GM23248 (cell line): ENCODE measurements around the gene HSPBAP1. TPM values are rescaled to one million over a fixed set of nuclear protein-coding genes. Genes with fewer than 3 reads are reported as not detected.

Experiments
- DNase-seq: peaks from one replicate; pipeline ENCODE4 v3.0.0-alpha.2; 2015
- H2AFZ ChIP-seq: fragments of 200-600 bp; sonication (generic); 2 replicates; pipeline ENCODE4 v1.6.1; 2016; ENCODE audit warnings: antibody characterized with exemption
- H3F3A ChIP-seq: fragments of 200-600 bp; sonication (generic); 2 replicates; pipeline ENCODE4 v1.6.1; 2016; ENCODE audit warnings: mild to moderate bottlenecking, antibody characterized with exemption, mixed run types; ENCODE audit not compliant: insufficient read depth
- H3K27ac ChIP-seq: fragments of 200-600 bp; sonication (generic); 2 replicates; pipeline ENCODE4 v1.5.1; 2016; ENCODE audit warnings: mild to moderate bottlenecking
- H3K27me3 ChIP-seq: fragments of 200-600 bp; sonication (generic); replicated peaks from 2 replicates; pipeline ENCODE4 v1.6.1; 2016; ENCODE audit warnings: mild to moderate bottlenecking; ENCODE audit not compliant: insufficient read depth
- H3K36me3 ChIP-seq: fragments of 200-600 bp; sonication (generic); 2 replicates; pipeline ENCODE4 v1.6.1; 2016; ENCODE audit warnings: low read depth, mild to moderate bottlenecking
- H3K4me1 ChIP-seq: fragments of 200-600 bp; sonication (generic); 2 replicates; pipeline ENCODE4 v1.6.1; 2016; ENCODE audit warnings: mild to moderate bottlenecking; ENCODE audit not compliant: insufficient read depth
- H3K4me2 ChIP-seq: fragments of 200-600 bp; sonication (generic); one replicate; pipeline ENCODE4 v1.6.1; 2016; ENCODE audit warnings: mild to moderate bottlenecking; ENCODE audit not compliant: unreplicated experiment
- H3K4me3 ChIP-seq: fragments of 200-600 bp; sonication (generic); 2 replicates; pipeline ENCODE4 v1.5.1; 2016; ENCODE audit warnings: mild to moderate bottlenecking
- H3K79me2 ChIP-seq: fragments of 200-600 bp; sonication (generic); 2 replicates; pipeline ENCODE4 v1.6.1; 2016; ENCODE audit warnings: mild to moderate bottlenecking; ENCODE audit not compliant: insufficient read depth
- H3K9ac ChIP-seq: fragments of 200-600 bp; sonication (generic); 2 replicates; pipeline ENCODE4 v1.6.1; 2016; ENCODE audit warnings: mild to moderate bottlenecking
- H3K9me2 ChIP-seq: fragments of 200-600 bp; sonication (generic); 2 replicates; pipeline ENCODE4 v1.6.1; 2016; ENCODE audit warnings: mixed run types, mild to moderate bottlenecking, moderate library complexity; ENCODE audit not compliant: insufficient read depth
- H3K9me3 ChIP-seq: fragments of 200-600 bp; sonication (generic); one replicate; pipeline ENCODE4 v1.6.1; 2017; ENCODE audit warnings: low read depth
- H4K20me1 ChIP-seq: fragments of 200-600 bp; sonication (generic); 2 replicates; pipeline ENCODE4 v1.6.0; 2016; ENCODE audit not compliant: insufficient read depth
- EZH2 ChIP-seq: fragments of 200-600 bp; sonication (generic); IDR thresholded peaks from 2 replicates; pipeline ENCODE4 v1.6.1; 2018; ENCODE audit warnings: antibody characterized with exemption, mild to moderate bottlenecking; ENCODE audit not compliant: insufficient read depth, poor library complexity, severe bottlenecking
- EZH2phosphoT487 ChIP-seq: fragments of 200-600 bp; sonication (generic); IDR thresholded peaks from 2 replicates; pipeline ENCODE4 v1.6.1; 2018; ENCODE audit warnings: antibody characterized with exemption, moderate library complexity, mild to moderate bottlenecking, low read depth; ENCODE audit not compliant: insufficient read depth
- WGBS, 2 experiments: methylation state at CpG; one replicate each; pipeline ENCODE4 v1.1.6; 2015 to 2017; ENCODE audit warnings: low lambda C conversion rate in 2 of 2, low coverage in 1 of 2; ENCODE audit errors: missing lambda C conversion rate in 2 of 2; 5-methylcytosine and 5-hydroxymethylcytosine counted together
- in situ Hi-C: fragments of 300-500 bp; cut with MboI; formaldehyde crosslinking; loops from 2 replicates; pipeline ENCODE4 v1.15.0; 2020
- polyA plus RNA-seq: library from polyadenylated mRNA; unstranded; fragments of >200 nt; fragmentation: Nextera tagmentation; extraction: Ambion mirVana; gene quantifications from 2 replicates; pipeline ENCODE4 v1.2.1, GENCODE V29; 2016
- total RNA-seq: library from RNA; depleted of rRNA; stranded (reverse); fragments of >200 nt; shearing (Covaris generic); gene quantifications from 2 replicates; pipeline ENCODE4 v1.2.3, GENCODE V29; 2014; rRNA removed

Gene HSPBAP1
- total and polyA plus RNA-seq, 2 experiments from 2014 or later, result 4.0 to 4.3 TPM

GRCh38 chr3:122694966-122695365 lies 98.7 kb downstream of the HSPBAP1 start:
- H3K27me3 ChIP-seq, result no peaks in the 10 kb centered on the region
- H2AFZ ChIP-seq, result no peak overlapping the region
- DNase-seq, result no peak
- no peak overlapping the region for H3K9ac ChIP-seq
- H3K36me3 ChIP-seq, result 0 out of 2 replicates have a peak, but pooled peaks cover 3% of the 10 kb centered on the region
- 91 to 93% methylated on average over 7 of the region's 7 CpGs for WGBS, 2 experiments
- TF ChIP-seq EZH2phosphoT487 (no peak), EZH2 (no peak)
- in situ Hi-C loops, result loop anchor here (25.0 kb wide), 1 partner anchor 233 kb away; no protein-coding TSS in a partner anchor
- no peak overlapping the region for H3K4me3 ChIP-seq
- no peaks in the 10 kb centered on the region for H4K20me1 ChIP-seq
- H3K4me2 ChIP-seq, result no peak overlapping the region
- no peak overlapping the region for H3K27ac ChIP-seq
- H3K4me1 ChIP-seq, result 0 out of 2 replicates have a peak, but pooled peaks cover 4% of the 10 kb centered on the region
- H3F3A ChIP-seq, result no peaks in the 10 kb centered on the region
- no peaks in the 10 kb centered on the region for H3K9me3 ChIP-seq
- no peaks in the 10 kb centered on the region for H3K79me2 ChIP-seq
- no peaks in the 10 kb centered on the region for H3K9me2 ChIP-seq

DNA sequence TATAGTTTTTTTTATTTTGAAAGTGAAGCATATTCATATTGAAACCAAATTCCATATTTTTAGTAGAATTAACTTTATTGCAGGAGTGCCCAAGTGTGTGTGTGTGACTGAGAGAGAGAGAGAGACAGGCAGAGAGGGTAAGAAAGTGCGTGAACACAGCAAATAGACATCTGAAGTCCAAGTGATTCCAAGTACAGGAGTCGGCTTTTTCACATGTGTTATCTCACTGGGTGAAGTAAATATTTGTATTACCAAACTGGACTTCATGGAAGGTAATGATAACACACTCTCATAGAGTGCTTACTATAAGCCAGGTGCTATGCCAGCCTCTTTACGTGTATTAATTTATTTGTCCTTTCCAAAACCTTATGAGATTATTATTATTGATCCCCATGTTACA lies 101.0 kb downstream of the HSPBAP1 start:
- no peaks in the 10 kb centered on the region for H3F3A ChIP-seq
- H3K27me3 ChIP-seq, result no peaks in the 10 kb centered on the region
- no peaks in the 10 kb centered on the region for H3K79me2 ChIP-seq
- DNase-seq, result no peak
- no peaks in the 10 kb centered on the region for H3K9me2 ChIP-seq
- in situ Hi-C loops, result loop anchor here (25.0 kb wide), 1 partner anchor 230 kb away; no protein-coding TSS in a partner anchor
- WGBS, 2 experiments, result 80 to 86% methylated on average over 3 of the region's 3 CpGs
- no peaks in the 10 kb centered on the region for H4K20me1 ChIP-seq
- TF ChIP-seq EZH2 (no peak), EZH2phosphoT487 (no peak)
- H3K27ac ChIP-seq, result no peak overlapping the region
- 0 out of 2 replicates have a peak, but pooled peaks cover 3% of the 10 kb centered on the region for H3K36me3 ChIP-seq
- no peak overlapping the region for H2AFZ ChIP-seq
- no peaks in the 10 kb centered on the region for H3K9me3 ChIP-seq
- H3K4me1 ChIP-seq, result 0 out of 2 replicates have a peak, but pooled peaks cover 4% of the 10 kb centered on the region
- H3K9ac ChIP-seq, result no peak overlapping the region
- H3K4me3 ChIP-seq, result no peak overlapping the region
- no peak overlapping the region for H3K4me2 ChIP-seq

- in situ Hi-C loops, result loop anchor here (25.0 kb wide), 1 partner anchor 229 kb away; no protein-coding TSS in a partner anchor
- no peak overlapping the region for H2AFZ ChIP-seq
- TF ChIP-seq EZH2 (no peak), EZH2phosphoT487 (no peak)
- no peak overlapping the region for H3K27ac ChIP-seq
- no peaks in the 10 kb centered on the region for H3K9me2 ChIP-seq
- DNase-seq, result peak; percentile 65
- no peaks in the 10 kb centered on the region for H3K27me3 ChIP-seq
- H3F3A ChIP-seq, result no peaks in the 10 kb centered on the region
- no peak overlapping the region for H3K4me3 ChIP-seq
- H3K4me2 ChIP-seq, result no peak overlapping the region
- 76 to 77% methylated on average over 4 of the region's 4 CpGs for WGBS, 2 experiments
- 0 out of 2 replicates have a peak, but pooled peaks cover 4% of the 10 kb centered on the region for H3K4me1 ChIP-seq
- no peaks in the 10 kb centered on the region for H3K79me2 ChIP-seq
- H3K36me3 ChIP-seq, result 0 out of 2 replicates have a peak, but pooled peaks cover 3% of the 10 kb centered on the region
- no peak overlapping the region for H3K9ac ChIP-seq
- no peaks in the 10 kb centered on the region for H4K20me1 ChIP-seq
- no peaks in the 10 kb centered on the region for H3K9me3 ChIP-seq
Observed at GRCh38 chr3:122691195-122691594, 102.4 kb downstream of the HSPBAP1 start.

DNA sequence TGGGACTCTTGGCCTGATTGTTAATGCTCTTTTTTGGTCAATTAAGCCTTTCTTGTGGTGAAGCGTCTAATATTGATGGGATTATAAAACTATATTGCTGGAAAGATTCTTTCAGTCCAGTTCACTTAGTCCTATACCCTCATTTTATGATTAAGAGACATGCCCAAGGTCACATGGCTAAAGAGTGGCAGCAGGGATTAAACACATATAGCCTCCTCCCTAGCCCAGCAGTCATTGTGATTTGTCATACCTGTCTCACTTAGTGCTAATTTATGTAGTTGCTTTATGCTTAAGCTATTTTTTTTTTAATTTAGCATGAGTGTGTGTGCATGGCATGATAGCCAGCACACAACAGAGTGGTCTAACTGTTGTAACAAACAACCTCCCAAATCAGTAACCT lies 103.5 kb downstream of the HSPBAP1 start:
- 91 to 93% methylated on average over 1 of the region's 1 CpG for WGBS, 2 experiments
- Histone ChIP-seq H2AFZ (no peak overlapping the region), H3K79me2 (no peaks in the 10 kb centered on the region), H3K27me3 (no peaks in the 10 kb centered on the region), H3K9me2 (no peaks in the 10 kb centered on the region), H3K4me1 (0 out of 2 replicates have a peak, but pooled peaks cover 4% of the 10 kb centered on the region), H3K9me3 (no peaks in the 10 kb centered on the region), H3F3A (no peaks in the 10 kb centered on the region), H3K4me3 (no peak overlapping the region), H3K27ac (no peak overlapping the region), H3K9ac (no peak overlapping the region), H3K4me2 (no peak overlapping the region), H4K20me1 (no peaks in the 10 kb centered on the region), H3K36me3 (0 out of 2 replicates have a peak, but pooled peaks cover 3% of the 10 kb centered on the region)
- DNase-seq, result no peak
- no peak for TF ChIP-seq EZH2phosphoT487
- no peak for TF ChIP-seq EZH2
- in situ Hi-C loops, result loop anchor here (25.0 kb wide), 1 partner anchor 228 kb away; no protein-coding TSS in a partner anchor

Other genes with a start within 250 kb of the HSPBAP1 start
- gene PARP9, start 229.5 kb downstream of the HSPBAP1 start, total RNA-seq, result 15.2 and 16.4 TPM in 2 replicates
- gene PARP9, start 229.5 kb downstream of the HSPBAP1 start, polyA plus RNA-seq, result 13.7 and 14.2 TPM in 2 replicates
- gene DTX3L, start 229.5 kb downstream of the HSPBAP1 start, total RNA-seq, result 10.1 and 12.9 TPM in 2 replicates
- 7.7 and 9.4 TPM in 2 replicates for gene DTX3L, start 229.5 kb downstream of the HSPBAP1 start, polyA plus RNA-seq
- under 0.01 TPM in 1 of 2 replicates, not detected in the other for gene PARP15, start 216.2 kb downstream of the HSPBAP1 start, total RNA-seq
- 0.29 TPM in 2 replicates for gene PARP15, start 216.2 kb downstream of the HSPBAP1 start, polyA plus RNA-seq
- gene PARP14, start 113.0 kb downstream of the HSPBAP1 start, total RNA-seq, result 11.6 and 11.7 TPM in 2 replicates
- gene PARP14, start 113.0 kb downstream of the HSPBAP1 start, polyA plus RNA-seq, result 4.5 and 5.6 TPM in 2 replicates
- 18.0 and 24.6 TPM in 2 replicates for gene SLC49A4, start 1.2 kb upstream of the HSPBAP1 start, total RNA-seq
- gene SLC49A4, start 1.2 kb upstream of the HSPBAP1 start, polyA plus RNA-seq, result 13.3 and 13.8 TPM in 2 replicates
- gene SEMA5B, start 233.9 kb upstream of the HSPBAP1 start, total RNA-seq, result not detected in 2 replicates
- not detected in 2 replicates for gene SEMA5B, start 233.9 kb upstream of the HSPBAP1 start, polyA plus RNA-seq